Keratinocyte (primary cell): ENCODE results near the gene PTAR1.

Experiments used
- CTCF ChIP-seq, 3 experiments: IDR thresholded peaks in 1 of 3; conservative IDR thresholded peaks in 1 of 3; optimal IDR thresholded peaks in 1 of 3; 2 replicates in 2 of 3; 3 replicates in 1 of 3; pipeline versions ENCODE3 to v1.5.1; 2011; ENCODE audit warnings: low read length in 3 of 3, mild to moderate bottlenecking in 3 of 3, moderate library complexity in 2 of 3, control low read depth in 1 of 3, inconsistent platforms in 1 of 3; ENCODE audit not compliant: insufficient read depth in 2 of 3; ENCODE audit errors: extremely low read depth in 1 of 3
- EZH2 ChIP-seq: IDR thresholded peaks from one replicate; pipeline ENCODE4 v1.6.1; 2012; ENCODE audit warnings: inconsistent platforms, mild to moderate bottlenecking, low read length, moderate library complexity

- TF ChIP-seq EZH2 (no peak), CTCF (optimal IDR thresholded peaks at IDR 0.05 in 1 of 3, IDR thresholded peaks at IDR 0.05 in 1 of 3, conservative IDR thresholded peaks at IDR 0.05 in 1 of 3; ENCODE audit: extremely low read depth in 1 of 3, insufficient read depth in 2 of 3, low read length in 3 of 3) (no peak)
These were observed 38.9 kb upstream of the PTAR1 start for GRCh38 chr9:69798744-69799143.
